Stimulated activated naive CD8-positive, alpha-beta T cell treated with anti-CD3 and anti-CD28 coated beads, Interleukin-15, amount 100 ng/mL, for 72 hours (primary cell): Measurements from ENCODE around the gene SERPINB6.
"Not testable (repeated sequence)": the region's sequence is repeated elsewhere in the genome, so short reads cannot be mapped to it uniquely, and the experiment has no call there.

Source experiments
- ATAC-seq: fragments of 150-1000 bp; cut with Tn5 transposase; 2 replicates; pipeline ENCODE4 v1.10.0; 2021; ENCODE audit warnings: mild to moderate bottlenecking, moderate library complexity
- DNase-seq, 2 donors: peaks; one replicate each; pipeline ENCODE4 v3.0.0; 2021 to 2022
- H3K27ac Mint-ChIP-seq, 2 donors: one replicate each; pipeline ENCODE4 v1.8.0; 2022; ENCODE audit warnings: mild to moderate bottlenecking in 2 of 2, mixed read lengths in 2 of 2, moderate library complexity in 2 of 2
- H3K27me3 Mint-ChIP-seq: one replicate; pipeline ENCODE4 v1.8.0; 2022; ENCODE audit warnings: mixed read lengths
- H3K4me1 Mint-ChIP-seq: one replicate; pipeline ENCODE4 v1.8.0; 2022; ENCODE audit warnings: mild to moderate bottlenecking, mixed read lengths
- H3K4me3 Mint-ChIP-seq, 2 donors: one replicate each; pipeline ENCODE4 v1.8.0; 2022; ENCODE audit warnings: mild to moderate bottlenecking in 2 of 2, mixed read lengths in 2 of 2, moderate library complexity in 1 of 2
- H3K9me3 Mint-ChIP-seq, 2 donors: one replicate each; pipeline ENCODE4 v1.8.0; 2022; ENCODE audit warnings: mixed read lengths in 2 of 2

The SERPINB6 gene

DNA sequence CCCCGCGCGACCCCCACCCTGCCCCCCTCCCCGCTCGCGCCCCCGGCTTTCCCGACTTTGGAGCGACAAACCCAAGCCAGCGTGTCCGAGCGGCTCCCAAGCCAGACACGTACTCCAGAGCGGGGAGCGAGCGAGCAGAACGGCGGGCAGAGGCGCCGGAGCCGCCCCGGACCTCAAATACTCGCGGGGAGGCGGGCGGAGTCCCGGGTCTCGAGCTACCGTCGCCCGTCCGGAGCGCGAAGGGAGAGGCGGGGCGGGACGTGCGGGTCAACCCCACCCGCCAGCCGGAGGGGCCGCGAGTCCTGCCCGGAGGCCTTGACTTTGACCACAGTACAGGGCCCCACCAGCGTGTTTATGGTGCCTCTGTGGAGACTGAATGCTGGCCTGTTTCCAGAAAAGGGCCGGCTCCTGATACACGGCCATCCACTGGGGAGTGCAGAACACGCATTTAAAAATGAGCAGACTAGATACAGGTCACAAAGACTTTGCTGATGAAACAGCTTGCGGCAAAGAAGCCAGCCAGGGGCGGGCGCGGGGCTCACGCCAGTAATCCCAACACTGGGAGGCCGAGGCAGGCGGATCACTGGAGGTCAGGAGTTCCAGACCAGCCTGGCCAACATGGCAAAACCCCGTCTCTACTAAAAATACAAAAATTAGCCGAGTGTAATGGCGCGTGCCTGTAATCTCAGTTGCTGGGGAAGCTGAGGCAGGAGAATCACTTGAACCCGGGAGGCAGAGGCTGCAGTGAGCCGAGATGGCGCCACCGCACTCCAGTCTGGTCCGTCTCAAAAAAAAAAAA lies at the start of gene SERPINB6:
SERPINB6 (minus strand) TSS at position 148 of the 799 bp plus-strand sequence. CDS start 12,235 bp downstream, outside the sequence.
- ATAC-seq: peak; percentile 75
- Mint-ChIP-seq H3K27me3 (peaks cover 8% of the 10 kb centered on the region), H3K4me3 (peak within 1 kb of the TSS; percentile 89 to 93), H3K9me3 (no peaks in the 10 kb centered on the region), H3K4me1 (peaks cover 40% of the 10 kb centered on the region), H3K27ac (peak within 1 kb of the TSS; percentile 96 to 99)
- peak; percentile 37 to 57 for DNase-seq

DNA sequence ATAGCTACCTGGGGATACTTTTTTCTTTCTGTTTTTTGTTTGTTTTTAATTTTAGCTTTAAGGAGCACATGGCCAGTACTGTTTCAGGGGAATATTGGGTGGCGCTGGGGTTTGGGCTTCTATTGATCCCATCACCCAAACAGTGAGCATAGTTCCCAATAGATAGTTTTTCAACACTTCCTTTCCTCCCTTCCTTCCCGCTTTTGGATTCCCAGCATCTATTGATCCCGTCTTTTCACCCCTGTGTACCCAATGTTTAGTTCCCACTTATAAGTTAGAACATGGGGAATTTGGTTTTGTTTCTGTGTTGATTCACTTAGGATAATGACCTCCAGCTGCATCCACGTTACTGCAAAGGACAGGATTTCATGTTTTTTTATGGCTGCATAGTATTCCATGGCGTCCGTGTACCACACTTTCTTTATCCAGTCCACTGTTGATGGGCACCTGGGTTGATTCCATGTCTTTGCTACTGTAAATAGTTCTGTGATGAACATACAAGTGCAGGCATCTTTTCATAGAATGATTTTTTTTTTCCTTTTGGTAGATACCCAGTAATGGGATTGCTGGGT lies 48.5 kb upstream of the SERPINB6 start:
- DNase-seq (no peak), ATAC-seq (no peak)
- Mint-ChIP-seq H3K9me3 (no peaks in the 10 kb centered on the region), H3K4me1 (peaks cover 43% of the 10 kb centered on the region), H3K27me3 (no peaks in the 10 kb centered on the region), H3K4me3 (no peak overlapping the region), H3K27ac (no peak overlapping the region)

DNA sequence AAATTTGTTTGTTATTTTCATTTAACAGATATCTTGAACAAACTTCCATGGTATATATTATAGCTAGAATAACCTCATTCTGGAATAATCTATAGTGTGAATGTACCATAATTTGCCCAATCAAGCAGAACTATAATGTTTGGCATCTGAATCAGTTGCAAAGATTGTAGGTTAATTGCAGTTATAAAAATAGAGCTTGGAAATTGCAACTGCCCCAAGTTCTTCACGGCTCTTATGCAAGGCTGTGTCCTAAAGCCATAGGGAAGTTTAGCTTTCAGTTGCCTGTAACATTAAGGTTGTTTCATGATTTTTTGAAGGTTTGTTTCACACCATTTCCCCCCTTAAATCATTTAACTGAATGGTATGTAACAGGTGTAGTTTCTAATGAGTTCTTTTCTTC lies 47.7 kb upstream of the SERPINB6 start:
- no peaks in the 10 kb centered on the region for H3K27me3 Mint-ChIP-seq
- H3K4me3 Mint-ChIP-seq: no peak overlapping the region
- ATAC-seq (no peak), DNase-seq (no peak)
- peaks cover 35% of the 10 kb centered on the region for H3K4me1 Mint-ChIP-seq
- no peak overlapping the region for H3K27ac Mint-ChIP-seq
- H3K9me3 Mint-ChIP-seq: no peaks in the 10 kb centered on the region

DNA sequence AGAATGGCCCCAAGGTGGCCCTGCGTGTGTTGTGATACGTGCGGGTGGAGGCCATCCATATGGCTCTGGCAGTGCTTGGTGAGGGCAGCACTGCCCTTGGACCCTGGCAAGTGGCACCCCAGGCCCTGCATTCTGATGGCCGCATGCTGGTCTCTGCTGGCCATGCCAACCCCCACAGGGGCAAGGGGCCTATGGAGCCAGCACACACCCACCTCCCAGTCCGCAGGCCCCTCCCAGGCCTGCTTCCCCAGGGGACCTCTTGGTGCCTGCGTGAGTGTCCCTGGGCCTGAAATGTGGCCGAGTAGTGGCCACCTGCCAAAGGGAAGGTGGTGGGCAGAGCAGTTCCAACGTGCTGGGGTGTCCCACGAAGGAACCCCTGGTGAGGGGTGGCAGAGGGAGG lies 45.9 kb upstream of the SERPINB6 start:
- ATAC-seq (no peak), DNase-seq (no peak)
- no peak overlapping the region for H3K4me3 Mint-ChIP-seq
- no peak overlapping the region for H3K27ac Mint-ChIP-seq
- peaks cover 2% of the 10 kb centered on the region in 2 donors for H3K9me3 Mint-ChIP-seq
- peaks cover 18% of the 10 kb centered on the region for H3K4me1 Mint-ChIP-seq
- no peaks in the 10 kb centered on the region for H3K27me3 Mint-ChIP-seq

DNA sequence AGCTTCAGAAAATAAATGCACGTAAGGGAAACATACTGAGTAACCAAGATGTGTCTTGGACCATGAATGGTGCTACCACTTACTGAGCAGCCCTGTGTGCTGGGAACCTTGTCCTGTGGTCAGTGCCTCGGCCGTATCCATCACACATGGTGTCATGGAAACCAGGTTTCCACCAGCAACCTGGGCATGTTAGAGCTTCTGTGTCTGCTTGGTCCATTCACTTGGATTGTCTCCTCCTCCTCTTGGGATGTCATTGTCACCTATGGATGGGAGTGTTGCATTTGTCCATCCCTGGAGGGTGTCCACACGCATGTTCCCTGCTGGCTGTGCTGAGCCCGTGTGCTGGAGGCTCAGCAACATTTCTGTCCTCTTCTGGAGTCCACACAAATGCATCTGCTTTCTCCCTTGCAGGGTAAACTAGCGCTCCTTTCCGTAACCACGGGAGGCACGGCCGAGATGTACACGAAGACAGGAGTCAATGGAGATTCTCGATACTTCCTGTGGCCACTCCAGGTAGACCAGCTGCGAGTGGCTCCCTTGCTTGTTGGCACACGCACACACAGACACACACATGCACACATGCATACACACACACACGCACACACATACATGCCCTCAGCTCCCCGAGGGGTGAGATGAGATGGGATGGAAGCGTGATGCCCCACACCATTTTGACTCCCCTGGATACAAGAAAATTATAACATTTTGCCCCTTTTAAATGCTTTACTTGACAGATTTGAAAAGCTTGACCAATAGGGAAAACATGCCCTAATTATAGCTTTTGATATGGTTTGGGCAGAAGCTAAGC lies 45.3 kb upstream of the SERPINB6 start:
- H3K4me3 Mint-ChIP-seq: no peak overlapping the region
- no peak overlapping the region for H3K27ac Mint-ChIP-seq
- no peak for ATAC-seq
- no peaks in the 10 kb centered on the region for H3K27me3 Mint-ChIP-seq
- peaks cover 8 to 9% of the 10 kb centered on the region in 2 donors for H3K9me3 Mint-ChIP-seq
- H3K4me1 Mint-ChIP-seq: peaks cover 15% of the 10 kb centered on the region
- DNase-seq: no peak

DNA sequence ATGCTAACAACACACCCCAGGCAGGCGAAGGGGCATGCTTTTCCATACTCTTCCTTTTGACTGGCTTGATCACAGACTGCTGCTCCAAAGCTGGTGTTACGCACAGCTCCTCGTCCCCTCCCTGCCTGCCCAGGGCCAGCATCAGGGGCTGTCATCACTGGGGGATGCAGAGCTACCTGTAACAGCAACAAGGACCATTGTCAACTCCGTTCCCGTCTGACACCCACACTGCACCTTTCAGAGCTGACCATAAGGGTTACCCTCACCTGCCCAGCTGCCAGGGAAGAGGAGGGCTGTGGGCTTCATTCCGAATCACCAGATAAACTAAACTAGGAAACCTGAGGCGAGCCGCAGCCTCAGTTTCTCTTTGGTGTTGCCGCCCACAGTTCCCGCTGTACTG lies 43.8 kb upstream of the SERPINB6 start:
- DNase-seq (no peak), ATAC-seq (no peak)
- peaks cover 24% of the 10 kb centered on the region in 2 donors for H3K9me3 Mint-ChIP-seq
- H3K4me3 Mint-ChIP-seq: no peak overlapping the region
- H3K4me1 Mint-ChIP-seq: peaks cover 10% of the 10 kb centered on the region
- H3K27ac Mint-ChIP-seq: peak overlapping the region in 1 of 2 donors; percentile 62
- no peaks in the 10 kb centered on the region for H3K27me3 Mint-ChIP-seq

DNA sequence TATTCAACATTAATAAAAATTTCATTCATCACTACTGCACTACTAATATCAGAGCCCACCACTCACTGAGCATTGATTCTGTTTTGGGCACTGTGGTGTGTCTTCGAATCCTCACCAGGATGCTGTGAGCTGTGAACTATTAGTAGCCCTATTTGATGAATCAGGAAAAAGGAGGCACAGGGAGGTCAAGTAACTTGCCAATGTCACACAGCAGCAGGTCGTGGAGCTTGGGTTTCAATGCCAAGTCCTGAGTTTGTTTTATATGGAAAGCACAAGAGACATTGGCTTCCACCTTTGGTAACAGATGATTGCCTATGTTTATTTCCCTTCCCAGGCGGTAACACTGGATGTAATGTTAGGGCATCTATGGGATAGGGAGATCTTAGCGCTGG lies 43.3 kb upstream of the SERPINB6 start:
- peaks cover 24 to 25% of the 10 kb centered on the region in 2 donors for H3K9me3 Mint-ChIP-seq
- peaks cover 5% of the 10 kb centered on the region for H3K4me1 Mint-ChIP-seq
- ATAC-seq: no peak
- no peaks in the 10 kb centered on the region for H3K27me3 Mint-ChIP-seq
- H3K4me3 Mint-ChIP-seq: no peak overlapping the region
- DNase-seq: no peak
- H3K27ac Mint-ChIP-seq: no peak overlapping the region

DNA sequence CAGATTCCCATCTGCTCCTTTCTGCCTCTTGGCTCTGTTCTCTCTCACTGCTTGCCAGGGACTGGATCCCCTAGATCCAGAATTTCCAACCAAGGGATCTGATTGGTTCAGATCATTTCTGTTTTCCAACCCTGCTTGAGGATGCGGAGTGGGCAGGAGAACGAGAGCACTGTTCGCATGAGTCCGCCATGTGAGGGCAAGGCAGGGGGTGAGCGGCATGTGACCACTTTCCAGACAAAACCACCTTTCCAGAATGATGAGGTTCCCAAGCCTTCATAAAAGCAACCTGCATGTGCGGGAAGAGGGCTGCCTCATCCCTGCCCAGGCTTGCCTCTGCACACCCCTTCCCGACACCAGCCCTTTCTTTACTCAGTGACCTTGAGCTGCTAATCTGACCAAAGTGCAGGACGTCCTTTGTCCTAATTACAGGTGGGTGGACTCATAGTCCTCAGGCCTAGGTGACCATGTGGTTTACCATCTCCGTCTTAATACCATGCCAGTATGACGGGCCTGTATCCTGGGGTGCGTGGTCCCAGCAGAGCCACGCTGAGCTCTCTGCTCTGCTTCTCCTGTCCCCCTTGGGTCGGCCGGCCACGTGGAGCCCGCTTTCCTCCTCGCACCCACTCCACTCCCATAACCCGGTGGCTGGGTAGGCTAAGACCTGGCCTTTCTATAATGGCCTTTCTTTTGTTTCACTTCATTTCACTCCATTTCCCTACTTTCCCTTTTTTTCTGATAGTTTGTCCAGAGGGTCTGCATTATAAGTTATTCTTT lies 42.7 kb upstream of the SERPINB6 start:
- no peak overlapping the region for H3K27ac Mint-ChIP-seq
- H3K9me3 Mint-ChIP-seq: peaks cover 24 to 25% of the 10 kb centered on the region in 2 donors
- DNase-seq: no peak
- H3K27me3 Mint-ChIP-seq: no peaks in the 10 kb centered on the region
- no peak overlapping the region for H3K4me3 Mint-ChIP-seq
- ATAC-seq: no peak
- no peaks in the 10 kb centered on the region for H3K4me1 Mint-ChIP-seq

DNA sequence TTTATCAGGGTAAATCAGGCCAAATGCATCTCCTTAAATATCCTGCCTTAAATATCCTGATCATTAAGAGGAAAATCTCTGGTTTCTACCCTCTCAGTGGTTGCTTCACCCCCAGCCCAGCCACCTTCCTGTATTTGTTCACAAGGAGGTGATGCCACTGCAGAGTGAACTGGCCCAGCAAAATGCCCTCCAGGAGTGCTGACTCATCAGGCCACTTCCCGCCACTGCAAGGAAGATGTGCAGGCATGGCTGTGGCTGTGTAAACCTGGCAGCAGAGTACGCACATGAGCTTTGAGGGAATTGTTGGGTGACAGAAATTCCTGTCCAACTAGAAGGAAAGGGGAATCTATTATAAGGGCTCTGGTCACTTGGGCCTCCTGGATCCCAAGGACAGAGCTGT lies 42.1 kb upstream of the SERPINB6 start:
- Mint-ChIP-seq H3K4me3 (no peak overlapping the region), H3K9me3 (peaks cover 24 to 25% of the 10 kb centered on the region in 2 donors), H3K27ac (no peak overlapping the region), H3K27me3 (no peaks in the 10 kb centered on the region), H3K4me1 (no peaks in the 10 kb centered on the region)
- DNase-seq: no peak
- no peak for ATAC-seq

DNA sequence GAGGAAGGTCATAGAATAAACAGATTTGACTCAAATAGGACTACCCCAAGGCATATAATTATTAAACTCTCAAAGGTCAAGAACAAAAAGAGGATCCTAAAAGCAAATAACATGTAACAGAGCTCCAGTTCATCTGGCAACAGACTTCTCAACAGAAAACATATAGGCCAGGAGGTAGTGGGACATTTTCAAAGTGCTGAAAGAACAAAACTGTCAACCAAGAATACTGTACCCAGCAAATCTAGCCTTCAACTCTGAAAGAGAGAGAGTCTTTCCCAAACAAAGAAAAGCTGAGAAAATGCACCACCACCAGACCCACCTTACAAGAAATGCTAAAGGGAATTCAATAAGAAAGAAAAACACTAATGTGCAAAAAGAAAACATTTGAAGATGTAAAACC lies 40.2 kb upstream of the SERPINB6 start:
- Mint-ChIP-seq H3K4me3 (no peak overlapping the region), H3K9me3 (peaks cover 24 to 25% of the 10 kb centered on the region in 2 donors), H3K27me3 (no peaks in the 10 kb centered on the region), H3K27ac (no peak overlapping the region), H3K4me1 (no peaks in the 10 kb centered on the region)
- DNase-seq (no peak), ATAC-seq (no peak)

DNA sequence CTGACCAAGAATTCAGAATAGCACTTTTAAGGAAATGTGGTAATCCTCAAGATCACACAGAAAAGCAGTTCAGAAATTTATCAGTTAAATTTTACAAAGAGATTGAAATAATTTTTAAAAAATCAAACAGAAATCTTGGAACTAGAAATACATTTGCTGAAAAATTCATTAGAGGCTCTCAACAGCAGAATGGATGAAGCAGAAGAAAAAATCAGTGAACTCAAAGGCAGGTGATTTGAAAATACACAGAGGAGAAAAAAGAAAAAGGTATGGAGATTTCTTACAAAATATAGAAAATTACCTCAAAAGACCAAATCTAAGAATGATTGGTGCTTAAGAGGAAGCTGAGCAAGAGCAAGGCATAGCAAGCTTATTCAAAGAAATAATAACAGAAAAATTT lies 39.8 kb upstream of the SERPINB6 start:
- no peak overlapping the region for H3K27ac Mint-ChIP-seq
- H3K9me3 Mint-ChIP-seq: peaks cover 24 to 25% of the 10 kb centered on the region in 2 donors
- no peak overlapping the region for H3K4me3 Mint-ChIP-seq
- H3K27me3 Mint-ChIP-seq: no peaks in the 10 kb centered on the region
- H3K4me1 Mint-ChIP-seq: no peaks in the 10 kb centered on the region
- ATAC-seq: no peak
- no peak for DNase-seq

DNA sequence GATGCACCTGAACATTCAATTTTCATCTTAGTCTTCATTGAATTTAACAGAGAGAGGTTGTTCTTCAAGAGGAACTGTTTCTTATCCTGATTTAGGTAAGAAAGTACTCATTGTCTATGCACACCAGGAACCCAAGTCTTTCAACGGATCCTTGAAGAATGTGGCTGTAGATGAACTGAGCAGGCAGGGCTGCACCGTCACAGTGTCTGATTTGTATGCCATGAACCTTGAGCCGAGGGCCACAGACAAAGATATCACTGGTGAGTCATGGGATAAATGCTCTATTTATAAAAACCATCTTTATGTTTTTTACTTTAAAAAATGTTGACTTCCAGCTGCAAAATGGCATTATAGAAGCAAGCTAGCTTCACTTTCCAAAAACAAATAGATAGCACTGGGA lies 38.6 kb upstream of the SERPINB6 start:
- ATAC-seq: no peak
- H3K9me3 Mint-ChIP-seq: peaks cover 24 to 25% of the 10 kb centered on the region in 2 donors

DNA sequence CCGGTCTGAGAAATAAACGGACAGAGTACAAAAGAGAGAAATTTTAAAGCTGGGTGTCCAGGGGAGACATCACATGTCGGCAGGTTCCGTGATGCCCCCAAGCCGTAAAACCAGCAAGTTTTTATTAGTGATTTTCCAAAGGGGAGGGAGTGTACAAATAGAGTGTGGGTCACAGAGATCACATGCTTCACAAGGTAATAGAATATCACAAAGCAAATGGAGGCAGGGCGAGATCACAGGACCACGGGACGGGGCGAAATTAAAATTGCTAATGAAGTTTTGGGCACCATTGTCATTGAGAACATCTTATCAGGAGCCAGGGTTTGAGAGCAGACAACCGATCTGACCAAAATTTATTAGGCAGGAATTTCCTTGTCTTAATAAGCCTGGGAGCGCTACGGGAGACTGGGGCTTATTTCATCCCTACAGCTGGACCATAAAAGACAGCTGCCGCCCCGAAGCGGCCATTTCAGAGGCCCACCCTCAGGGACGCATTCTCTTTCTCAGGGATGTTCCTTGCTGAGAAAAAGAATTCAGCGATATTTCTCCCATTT lies 37.4 kb upstream of the SERPINB6 start:
- H3K4me3 Mint-ChIP-seq, H3K27me3 Mint-ChIP-seq, ATAC-seq, DNase-seq: not testable (repeated sequence)
- Mint-ChIP-seq H3K4me1 (peaks cover 17% of the 10 kb centered on the region), H3K27ac (peak overlapping the region in 1 of 2 donors; percentile 5), H3K9me3 (peaks cover 24 to 25% of the 10 kb centered on the region in 2 donors)

More for the DNA sequence above, 38.6 kb upstream of the SERPINB6 start:
- Mint-ChIP-seq H3K27ac (no peak overlapping the region), H3K27me3 (no peaks in the 10 kb centered on the region), H3K4me1 (peaks cover 8% of the 10 kb centered on the region), H3K4me3 (no peak overlapping the region)
- no peak for DNase-seq

DNA sequence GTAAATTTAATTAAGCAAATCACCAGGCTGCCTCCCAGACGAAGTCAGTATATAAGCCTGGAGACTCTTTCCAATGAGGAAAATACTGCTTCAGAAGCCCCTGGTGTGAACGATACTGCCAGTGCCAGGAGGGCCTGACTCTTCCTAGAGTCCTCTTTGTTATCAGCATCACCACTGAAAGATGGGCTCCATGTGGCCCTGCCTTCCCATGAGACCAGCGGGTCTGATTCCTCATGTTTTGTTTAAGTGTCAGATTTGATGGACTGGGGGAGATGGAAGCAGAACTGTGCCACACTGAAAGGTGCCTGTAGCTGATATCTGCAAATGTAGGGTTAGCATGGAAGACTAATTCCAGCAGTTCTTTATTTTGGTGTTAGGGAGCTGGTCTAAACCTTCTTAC lies 36.2 kb upstream of the SERPINB6 start:
- ATAC-seq (no peak), DNase-seq (no peak)
- H3K9me3 Mint-ChIP-seq: peaks cover 24 to 25% of the 10 kb centered on the region in 2 donors
- peak overlapping the region in 1 of 2 donors; percentile 67 for H3K27ac Mint-ChIP-seq
- H3K27me3 Mint-ChIP-seq: no peaks in the 10 kb centered on the region
- no peak overlapping the region for H3K4me3 Mint-ChIP-seq
- peaks cover 24% of the 10 kb centered on the region for H3K4me1 Mint-ChIP-seq

DNA sequence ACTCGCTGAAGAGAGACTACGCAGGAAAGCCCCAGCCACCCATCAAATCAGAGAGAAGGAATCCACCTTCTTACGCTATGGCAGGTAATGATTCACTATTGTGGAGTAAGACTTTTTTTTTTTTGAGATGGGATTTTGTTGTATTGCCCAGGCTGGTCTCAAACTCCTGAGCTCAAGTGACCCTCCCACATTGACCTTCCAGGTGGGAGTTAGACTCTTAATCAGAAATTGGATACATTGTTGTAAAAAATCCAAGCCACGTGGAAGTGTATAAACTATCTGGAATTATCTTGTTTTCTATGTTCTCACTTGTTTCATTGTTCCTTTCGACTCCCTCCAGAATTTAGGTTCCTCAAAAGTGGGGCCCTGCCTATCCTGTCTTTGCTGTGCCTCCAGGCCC lies 35.1 kb upstream of the SERPINB6 start:
- DNase-seq: no peak
- ATAC-seq: no peak
- Mint-ChIP-seq H3K27me3 (no peaks in the 10 kb centered on the region), H3K4me1 (peaks cover 34% of the 10 kb centered on the region), H3K27ac (peak overlapping the region in 1 of 2 donors; percentile 60), H3K9me3 (peaks cover 14% of the 10 kb centered on the region in 2 donors), H3K4me3 (no peak overlapping the region)
